GM19099 (cell line): ENCODE results near the gene HS2ST1.

Experiments used
- POLR2A ChIP-seq: IDR thresholded peaks from 3 replicates; pipeline ENCODE4 v1.6.1; 2011; ENCODE audit warnings: low read depth; ENCODE audit not compliant: insufficient read length; ENCODE audit errors: extremely low read depth

HS2ST1 gene

DNA sequence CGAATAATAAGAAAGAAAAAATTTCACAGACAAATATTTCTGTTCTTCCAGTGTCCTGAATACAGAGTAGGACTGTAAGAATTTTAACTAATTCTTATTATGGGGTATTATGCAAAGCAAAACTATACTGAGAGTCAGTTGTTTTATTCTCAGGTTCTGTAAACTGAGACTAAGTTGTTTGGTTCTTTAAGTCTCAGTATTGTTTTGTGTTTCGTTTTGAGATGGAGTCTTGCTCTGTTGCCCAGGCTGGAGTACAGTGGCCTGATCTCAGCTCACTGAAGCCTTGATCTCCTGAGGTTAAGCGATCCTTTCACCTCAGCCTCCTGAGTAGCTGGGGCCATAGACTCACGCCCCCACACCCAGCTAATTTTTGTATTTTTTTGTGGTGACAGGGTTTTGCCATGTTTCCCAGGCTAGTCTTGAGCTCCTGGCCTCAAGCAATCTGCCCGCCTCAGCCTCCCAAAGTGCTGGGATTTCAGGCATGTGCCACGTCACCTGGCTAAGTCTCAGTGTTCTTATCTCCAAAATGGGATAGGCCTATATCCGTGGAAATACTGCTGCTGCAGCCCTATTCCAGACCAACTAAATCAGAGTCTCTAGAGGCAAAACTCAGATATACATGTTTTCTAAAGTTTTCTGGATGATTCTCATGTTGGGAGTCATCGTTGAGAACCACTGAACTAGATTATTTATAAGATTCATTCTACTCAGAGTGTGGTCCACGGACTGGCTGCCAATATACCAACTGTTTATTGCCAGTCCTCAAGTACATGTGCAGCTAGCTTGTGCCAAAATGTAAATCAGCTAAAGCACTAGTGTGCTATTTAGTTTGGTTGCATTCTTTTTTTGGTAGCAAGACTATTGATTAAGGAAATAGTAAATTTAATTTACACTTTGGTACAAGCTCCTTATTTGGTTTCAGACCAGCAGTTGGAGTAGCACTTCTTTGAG, 116.6 kb downstream of the HS2ST1 start:
- TF ChIP-seq POLR2A = no peak

DNA sequence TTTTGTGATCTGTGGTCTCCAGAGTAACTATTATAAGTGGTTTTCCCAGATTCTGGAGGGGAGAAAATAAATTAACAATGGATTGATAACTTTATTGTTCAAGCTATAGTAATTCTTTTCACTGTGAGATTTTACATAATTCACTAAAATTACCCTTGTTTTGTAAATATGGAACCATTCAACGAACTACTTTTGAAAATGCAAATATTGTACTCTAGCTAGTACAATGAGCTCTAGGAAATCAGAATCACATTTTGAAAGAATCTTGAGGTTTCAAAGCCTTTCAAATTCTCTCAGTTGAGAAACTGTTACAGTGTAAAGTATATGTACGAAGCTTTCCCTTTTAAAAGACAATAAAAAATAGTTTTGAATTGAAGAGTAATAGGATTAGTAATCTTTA, 119.9 kb downstream of the HS2ST1 start:
- TF ChIP-seq POLR2A = no peak

DNA sequence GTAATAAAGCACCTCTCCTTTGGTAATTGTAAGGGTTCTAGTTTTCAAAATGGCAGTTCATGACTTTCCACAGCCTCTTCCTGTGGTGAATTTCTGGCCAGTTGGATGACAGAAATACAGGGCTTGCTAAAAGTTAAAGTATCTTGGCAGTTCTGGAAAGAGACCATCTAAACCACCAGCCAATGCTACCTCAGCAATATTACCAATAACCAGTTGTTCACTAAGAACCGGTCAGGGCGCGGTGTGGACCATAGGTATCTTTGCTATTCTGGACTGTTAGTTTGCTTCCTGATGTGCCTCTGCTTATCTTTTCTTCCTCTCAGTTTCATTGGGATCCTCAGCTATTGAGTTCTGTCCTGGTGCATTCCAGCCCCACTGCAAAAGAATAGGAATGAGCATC, 124.7 kb downstream of the HS2ST1 start:
- no peak for TF ChIP-seq POLR2A

DNA sequence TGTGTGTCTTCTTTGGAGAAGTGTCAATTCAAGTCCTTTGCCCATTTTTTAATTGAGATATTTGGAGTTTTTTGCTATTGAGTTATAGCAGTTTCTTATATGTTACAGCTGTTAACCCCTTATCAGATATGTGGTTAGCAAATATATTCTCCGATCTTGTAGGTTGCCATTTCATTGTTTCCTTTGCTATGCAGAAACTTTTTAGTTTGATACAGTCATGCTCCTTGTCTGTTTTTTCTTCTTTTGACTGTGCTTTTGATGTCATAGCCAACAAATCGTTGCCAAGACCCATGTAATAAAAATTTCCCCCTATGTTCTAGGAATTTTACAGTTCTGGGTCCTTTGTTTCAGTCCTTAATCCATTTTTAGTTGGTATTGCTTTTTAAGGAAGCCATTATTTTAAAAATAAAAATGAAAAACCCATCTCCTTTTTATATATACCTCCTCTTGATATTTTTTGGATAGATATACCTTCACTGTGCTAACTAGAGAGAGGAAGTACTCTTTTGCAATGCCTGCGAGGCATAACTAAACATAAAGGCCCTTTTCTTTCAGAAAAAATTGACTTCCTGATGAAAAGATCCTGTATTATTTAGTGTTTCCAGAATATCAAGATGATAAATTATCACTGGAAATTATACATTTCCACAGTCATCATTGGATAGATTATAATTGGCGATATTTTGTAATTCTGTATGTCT, 127.8 kb downstream of the HS2ST1 start:
- no peak for TF ChIP-seq POLR2A

DNA sequence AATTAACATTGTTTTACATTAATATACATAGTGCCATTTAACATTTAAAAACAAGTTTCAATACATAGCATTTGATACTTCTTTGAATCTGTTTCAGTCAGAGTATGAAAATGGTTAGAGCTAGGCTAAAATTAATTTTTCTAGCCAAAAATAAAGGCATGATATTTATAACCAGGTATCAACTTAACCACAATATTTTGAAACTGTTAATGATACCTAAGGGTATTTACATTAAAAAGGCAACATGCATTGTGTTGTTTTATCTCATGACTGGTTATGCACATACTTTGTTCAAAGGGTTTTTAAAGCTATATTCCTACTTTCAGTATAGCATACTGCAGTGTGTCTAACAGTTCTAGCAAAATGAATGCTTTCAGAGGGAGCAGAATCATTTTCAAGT, 130.0 kb downstream of the HS2ST1 start:
- no peak for TF ChIP-seq POLR2A

DNA sequence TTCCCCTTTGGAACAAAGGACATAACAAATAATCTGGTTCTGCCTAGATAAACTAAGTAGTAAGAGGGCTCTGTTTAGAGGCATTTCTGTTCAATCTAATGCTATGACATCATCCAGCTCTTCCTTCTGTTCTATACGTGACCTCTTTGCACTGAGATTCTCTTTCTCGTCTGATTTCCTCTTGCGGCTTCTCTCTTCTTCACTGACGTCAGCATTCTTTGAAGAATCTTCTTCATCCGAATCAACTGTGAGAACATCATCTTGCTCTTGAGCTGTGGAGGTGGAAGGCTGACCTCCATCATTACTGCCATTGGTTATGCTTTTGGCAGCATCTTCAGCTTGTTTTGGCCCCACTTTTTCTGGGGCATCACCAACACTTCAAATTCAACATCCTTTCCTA, 130.4 kb downstream of the HS2ST1 start:
- TF ChIP-seq POLR2A = no peak

DNA sequence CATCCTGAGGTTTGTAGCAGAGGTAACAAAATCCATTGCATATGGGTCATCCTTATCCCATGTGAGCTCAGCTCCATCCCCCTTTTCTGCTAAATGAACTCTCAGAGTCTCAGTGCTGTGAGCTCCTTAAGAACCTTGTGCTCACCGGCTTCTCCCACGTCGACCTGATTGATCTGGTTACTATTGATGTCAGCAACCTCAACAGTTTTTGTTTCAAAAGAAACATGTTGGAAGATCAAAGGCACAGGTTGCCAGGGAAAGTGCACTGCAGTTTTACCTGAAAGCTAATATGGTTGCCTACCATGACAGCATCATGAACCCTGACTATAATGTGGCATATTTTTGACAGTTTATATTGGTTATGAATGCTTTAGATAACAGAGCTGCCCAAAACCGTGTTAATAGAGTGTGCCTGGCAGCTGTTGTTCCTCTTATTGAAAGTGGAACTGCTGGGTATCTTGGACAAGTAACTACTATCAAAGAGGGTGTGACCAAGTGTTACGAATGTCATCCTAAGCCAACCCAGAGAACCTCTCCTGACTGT, 131.4 kb downstream of the HS2ST1 start:
- no peak for TF ChIP-seq POLR2A

DNA sequence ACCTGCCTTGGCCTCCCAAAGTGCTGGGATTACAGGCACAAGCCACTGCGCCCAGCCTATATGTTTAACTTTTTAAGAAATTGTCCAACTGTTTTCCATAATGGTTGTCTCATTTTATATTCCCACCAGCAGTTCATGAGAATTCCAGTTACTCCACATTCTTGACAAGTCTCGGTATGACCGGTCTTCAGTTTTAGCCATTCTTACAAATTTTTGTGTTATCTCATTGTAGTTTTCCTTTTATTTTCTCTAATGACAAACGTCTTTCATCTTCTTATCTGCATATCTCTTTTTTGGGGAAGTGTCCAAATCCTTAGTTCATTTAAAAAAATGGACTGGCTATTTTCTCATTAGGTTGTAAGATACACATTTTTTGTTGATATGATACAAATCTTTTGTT, 132.5 kb downstream of the HS2ST1 start:
- TF ChIP-seq POLR2A = no peak

DNA sequence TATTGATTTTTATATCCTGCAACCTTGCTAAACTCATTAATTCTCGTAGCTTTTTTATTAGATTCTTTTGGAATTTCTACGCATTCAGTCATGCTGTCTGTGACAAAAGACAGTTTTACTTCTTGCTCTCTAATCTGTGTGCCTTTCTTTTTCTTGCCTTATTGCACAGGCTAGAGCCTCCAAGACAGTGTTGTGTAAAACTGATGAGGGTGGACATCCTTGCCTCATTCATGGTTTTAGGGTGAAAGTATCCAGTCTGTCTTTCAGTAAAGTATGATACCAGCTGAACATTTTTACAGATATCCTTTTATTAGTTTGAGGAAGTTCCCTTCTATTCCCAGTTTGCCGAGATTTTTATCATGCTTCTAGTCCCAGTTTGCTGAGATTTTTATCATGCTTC, 133.8 kb downstream of the HS2ST1 start:
- TF ChIP-seq POLR2A = no peak

DNA sequence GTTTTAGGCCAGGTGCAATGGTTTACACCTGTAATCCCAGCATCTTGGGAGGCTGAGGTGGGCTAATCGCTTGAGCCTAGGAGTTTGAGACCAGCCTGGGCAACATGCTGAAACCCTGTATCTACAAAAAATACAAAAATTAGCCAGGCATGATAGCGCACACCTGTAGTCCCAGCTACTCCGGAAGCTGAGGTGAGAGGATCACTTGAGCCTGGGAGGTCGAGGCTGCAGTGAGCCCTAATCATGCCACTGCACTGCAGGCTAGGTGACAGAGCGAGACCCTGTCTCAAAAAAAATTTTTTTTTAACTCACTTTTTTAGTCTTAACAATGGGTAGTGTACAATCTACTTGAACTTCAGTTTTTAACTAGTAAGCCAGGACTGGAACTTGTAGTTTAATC, 137.5 kb downstream of the HS2ST1 start:
- TF ChIP-seq POLR2A = no peak

DNA sequence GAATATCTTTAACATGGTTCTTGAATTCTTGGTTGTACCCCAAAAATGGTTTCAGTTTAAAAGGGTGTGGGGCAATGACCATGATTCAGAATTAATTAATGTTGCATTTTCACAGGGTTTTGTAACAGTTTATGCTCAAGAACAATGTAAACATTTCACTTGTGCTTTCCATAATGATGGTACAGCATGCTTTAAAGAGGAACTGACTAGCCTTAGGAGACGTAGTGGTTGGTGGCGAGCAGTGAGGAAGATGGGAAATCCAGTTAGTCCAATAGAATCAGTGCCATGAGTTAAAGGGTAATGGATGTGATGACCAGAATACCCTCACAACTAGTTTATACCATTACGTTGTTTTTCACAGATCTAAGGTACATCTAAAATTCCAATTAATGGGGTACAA, 138.0 kb downstream of the HS2ST1 start:
- TF ChIP-seq POLR2A = no peak

DNA sequence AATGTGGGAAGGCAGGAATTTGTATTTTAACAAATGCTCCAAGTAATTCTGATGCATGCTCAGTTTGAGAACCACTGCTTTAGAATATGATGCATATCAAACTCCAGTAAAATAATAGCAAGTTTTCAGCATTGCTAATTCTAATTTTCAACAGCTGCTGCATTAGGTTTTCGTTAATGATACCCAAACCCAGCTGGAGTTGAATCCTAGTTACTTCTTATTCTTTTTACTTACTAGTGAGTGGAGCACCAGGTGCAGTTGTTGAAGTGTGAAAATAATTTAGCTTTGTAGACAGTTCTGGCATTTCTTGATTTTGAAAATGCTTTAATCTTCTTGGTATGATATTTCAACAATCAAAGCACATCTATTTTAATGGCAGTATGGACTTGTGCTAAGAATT, 138.5 kb downstream of the HS2ST1 start:
- no peak for TF ChIP-seq POLR2A

DNA sequence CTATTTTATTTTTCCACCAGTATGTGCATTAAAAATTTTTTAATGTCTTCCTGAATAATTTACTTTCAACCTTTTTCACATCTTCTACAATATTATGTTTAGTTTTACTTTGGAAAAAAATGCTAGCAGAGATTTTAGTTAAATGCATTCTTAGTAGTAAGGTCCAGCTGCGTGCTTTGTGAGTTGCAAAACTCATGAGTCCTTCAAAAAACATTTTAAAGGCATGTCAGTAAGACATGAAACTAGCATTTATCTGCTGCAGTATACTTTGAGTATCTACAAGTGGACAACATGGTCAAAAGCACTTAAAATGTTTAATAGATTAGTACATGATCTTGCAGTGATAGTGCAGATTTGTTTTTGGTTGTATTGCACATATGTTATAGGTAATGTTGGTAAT, 139.0 kb downstream of the HS2ST1 start:
- TF ChIP-seq POLR2A = no peak

DNA sequence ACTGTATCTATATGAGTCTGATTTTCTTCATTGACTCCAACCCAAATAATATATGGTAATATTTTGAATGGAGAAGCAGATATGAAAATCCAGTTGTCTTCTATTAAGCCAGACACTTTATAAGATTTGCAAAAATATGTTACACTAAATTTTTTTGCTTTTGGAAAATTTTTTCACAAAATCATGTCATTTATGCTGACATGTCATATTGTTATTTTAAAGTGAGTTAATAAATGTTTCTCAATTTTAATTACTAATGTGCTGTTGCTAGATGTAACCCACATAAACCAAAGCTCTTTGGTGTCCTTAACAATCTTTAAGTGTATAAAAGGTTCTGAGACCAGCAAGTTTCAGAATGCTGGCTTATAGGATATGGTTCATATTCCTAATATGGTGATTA, 142.5 kb downstream of the HS2ST1 start:
- TF ChIP-seq POLR2A = no peak

DNA sequence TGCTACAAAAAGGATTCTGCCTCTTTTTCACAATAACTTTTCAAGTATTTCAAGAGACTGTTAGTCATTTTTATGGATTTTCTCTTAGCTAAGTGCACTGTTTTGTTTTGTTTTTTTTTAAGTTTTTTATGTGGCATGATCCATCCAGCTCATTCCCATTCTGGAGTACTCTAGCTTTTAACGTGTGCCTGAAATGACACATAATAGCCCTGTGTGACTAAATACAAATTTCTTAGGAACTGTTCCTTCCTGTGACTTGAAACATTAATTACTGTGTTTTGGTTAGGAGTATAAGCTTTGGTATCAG, 143.9 kb downstream of the HS2ST1 start:
- TF ChIP-seq POLR2A = no peak

DNA sequence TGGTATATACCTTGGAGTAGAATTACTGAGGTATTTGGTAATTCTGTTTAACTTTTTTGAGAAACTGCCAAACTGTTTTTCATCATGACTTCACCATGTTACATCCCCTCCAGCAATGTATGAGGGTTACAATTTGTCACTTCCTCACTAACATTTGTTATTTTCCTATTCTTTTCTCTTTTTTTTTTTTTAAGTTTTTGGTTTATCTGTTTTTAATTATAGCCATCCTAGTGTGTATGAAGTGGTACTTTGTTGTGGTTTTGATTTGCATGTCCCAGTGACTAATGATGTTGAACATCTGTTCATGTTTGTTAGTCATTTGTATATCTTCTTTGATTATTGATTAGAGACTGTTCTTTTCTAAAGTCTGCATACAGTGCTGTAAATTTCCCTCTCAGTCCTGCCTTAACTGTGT, 147.3 kb downstream of the HS2ST1 start:
- TF ChIP-seq POLR2A = no peak

DNA sequence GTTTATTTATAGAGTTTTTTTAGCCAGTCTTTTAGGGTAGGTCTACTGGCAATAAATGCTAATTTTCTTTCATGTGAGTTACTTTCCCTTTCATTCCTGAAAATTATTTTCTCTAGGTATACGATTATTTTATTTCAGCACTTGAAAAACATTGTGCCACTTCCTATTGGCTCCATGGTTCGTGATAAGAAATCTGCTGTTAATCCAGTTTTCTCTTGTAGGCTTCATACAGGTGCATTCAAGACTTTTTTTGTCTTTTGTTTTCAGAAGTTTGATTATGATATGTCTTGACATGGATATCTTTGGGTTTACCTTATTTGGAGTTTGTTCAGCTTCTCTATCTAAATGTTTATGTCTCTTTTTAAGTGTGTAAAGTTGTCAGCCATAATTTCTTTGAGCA, 148.3 kb downstream of the HS2ST1 start:
- no peak for TF ChIP-seq POLR2A

DNA sequence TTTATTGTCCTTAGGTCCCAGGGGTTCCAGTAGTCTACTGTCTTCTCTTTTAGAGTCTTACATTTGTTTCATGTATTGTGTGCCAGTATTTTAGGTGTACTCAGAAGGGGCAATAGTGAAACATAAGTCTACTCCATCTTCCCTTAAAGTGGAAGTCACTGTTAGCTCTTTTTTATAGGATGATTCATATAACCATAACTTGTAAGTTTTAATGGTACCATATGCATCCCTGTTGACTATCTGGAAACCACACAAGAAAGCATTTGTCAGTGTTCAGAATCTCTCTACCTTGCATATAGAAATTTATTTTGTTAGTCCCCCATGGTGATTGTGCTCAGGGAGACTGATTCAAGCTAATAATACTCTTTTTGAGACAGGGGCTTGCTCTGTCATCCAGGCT, 149.9 kb downstream of the HS2ST1 start:
- TF ChIP-seq POLR2A = no peak
